GM10248 (cell line): ENCODE measurements around the gene ALKBH5.

ENCODE experiments used
- CTCF ChIA-PET: fragments of 300-600 bp; sonication (Branson Sonifier 250); formaldehyde crosslinking; extraction: SDS; loops from one replicate; lab custom pipeline; 2021; ENCODE audit warnings: antibody characterized with exemption; lab: Yijun Ruan, JAX
- POLR2A ChIA-PET: fragments of 350-650 bp; sonication (Branson Sonifier 250); formaldehyde crosslinking; extraction: SDS; loops from one replicate; lab custom pipeline; 2020; ENCODE audit warnings: antibody characterized with exemption; lab: Yijun Ruan, JAX
- DNase-seq: peaks from one replicate; pipeline ENCODE4 v3.0.0; 2012; ENCODE audit errors: extremely low spot score
- CTCF ChIP-seq: IDR thresholded peaks from 2 replicates; pipeline ENCODE4 v1.5.1; 2012; ENCODE audit warnings: mild to moderate bottlenecking, low read depth; ENCODE audit errors: extremely low read depth, missing control alignments, control extremely low read depth

The ALKBH5 gene

GRCh38 chr17:18218756-18219415 lies 35.3 kb downstream of the ALKBH5 start:
- no peak for TF ChIP-seq CTCF
- no peak for DNase-seq
- CTCF ChIA-PET: interaction anchor here (0.7 to 4.2 kb wide), 10 partner anchors 10 to 76 kb away, joined by 3 to 14 read pairs (median 4); no protein-coding TSS in a partner anchor
- POLR2A ChIA-PET: no interaction called here

- POLR2A ChIA-PET: no interaction called here
Observed at GRCh38 chr17:18224053-18224386, 40.4 kb downstream of the ALKBH5 start.

GRCh38 chr17:18224387-18225120 lies 40.9 kb downstream of the ALKBH5 start:
- no peak for DNase-seq
- POLR2A ChIA-PET: no interaction called here
- CTCF ChIA-PET: interaction anchor here (1.0 to 1.6 kb wide), 4 partner anchors 9 to 402 kb away, joined by 3 to 4 read pairs (median 3); no protein-coding TSS in a partner anchor
- TF ChIP-seq CTCF: no peak

More at GRCh38 chr17:18224053-18224386, 40.4 kb downstream of the ALKBH5 start:
- DNase-seq: no peak
- no peak for TF ChIP-seq CTCF
- CTCF ChIA-PET: interaction anchor here (0.9 to 1.6 kb wide), 5 partner anchors 8 to 402 kb away, joined by 3 to 4 read pairs (median 3); no protein-coding TSS in a partner anchor

- TF ChIP-seq CTCF: no peak
- peak; percentile 99 for DNase-seq
- ChIA-PET POLR2A (interaction anchor here (0.6 kb wide), 1 partner anchor 10 kb away, joined by 3 read pairs; no protein-coding TSS in a partner anchor), CTCF (interaction anchor here (1.0 to 1.1 kb wide), 2 partner anchors 10 to 401 kb away, joined by 3 read pairs; no protein-coding TSS in a partner anchor)
Observed at GRCh38 chr17:18225121-18225641, 41.6 kb downstream of the ALKBH5 start, which contains the start of gene LLGL1. TSS of gene LLGL1 (plus strand) at chr17:18225635. CDS start at chr17:18225683, 48 bp downstream.

GRCh38 chr17:18225642-18226283 lies 42.1 kb downstream of the ALKBH5 start:
- no peak for TF ChIP-seq CTCF
- ChIA-PET CTCF (interaction anchor here (1.6 kb wide), 1 partner anchor 22 kb away, joined by 4 read pairs; no protein-coding TSS in a partner anchor), POLR2A (interaction anchor here (0.6 kb wide), 1 partner anchor 10 kb away, joined by 3 read pairs; no protein-coding TSS in a partner anchor)
- no peak for DNase-seq
